Stimulated activated CD8-positive, alpha-beta memory T cell treated with anti-CD3 and anti-CD28 coated beads, Interleukin-4, amount 100 ng/mL, for 1 hour (primary cell): ENCODE results near the gene NIPSNAP2.
"Not testable (repeated sequence)": the region's sequence is repeated elsewhere in the genome, so short reads cannot be mapped to it uniquely, and the experiment has no call there.

Experiments
- DNase-seq, 2 donors: peaks; one replicate each; pipeline ENCODE4 v3.0.0-alpha.2; 2020; ENCODE audit warnings: low read depth in 2 of 2, low spot score in 1 of 2

NIPSNAP2 gene

GRCh38 chr7:55975988-55976633 is 11.7 kb downstream of the NIPSNAP2 start:
- DNase-seq = no peak

GRCh38 chr7:55977831-55978230 is 13.4 kb downstream of the NIPSNAP2 start:
- no peak for DNase-seq

- no peak for DNase-seq
Measured at GRCh38 chr7:55980266-55980665, 15.9 kb downstream of the NIPSNAP2 start.

- DNase-seq = no peak
Measured at GRCh38 chr7:55983537-55983936, 19.2 kb downstream of the NIPSNAP2 start.

- no peak for DNase-seq
Measured at GRCh38 chr7:55992346-55992745, 28.0 kb downstream of the NIPSNAP2 start.

- DNase-seq = no peak
Measured at GRCh38 chr7:55996856-55997500, 32.6 kb downstream of the NIPSNAP2 start.

GRCh38 chr7:56003749-56004148 is 39.4 kb downstream of the NIPSNAP2 start:
- DNase-seq = no peak

GRCh38 chr7:56007167-56007652 is 42.8 kb downstream of the NIPSNAP2 start:
- DNase-seq = no peak

- DNase-seq = no peak
Measured at GRCh38 chr7:56007891-56008290, 43.5 kb downstream of the NIPSNAP2 start.

GRCh38 chr7:56009695-56010094 is 45.3 kb downstream of the NIPSNAP2 start:
- DNase-seq = no peak

GRCh38 chr7:56017015-56017414 is 52.6 kb downstream of the NIPSNAP2 start:
- not testable (repeated sequence) for DNase-seq

- DNase-seq = no peak
Measured at GRCh38 chr7:56019501-56019900, 55.1 kb downstream of the NIPSNAP2 start.

- no peak for DNase-seq
Measured at GRCh38 chr7:56023500-56023899, 59.1 kb downstream of the NIPSNAP2 start.

GRCh38 chr7:56026538-56026937 is 62.2 kb downstream of the NIPSNAP2 start:
- no peak for DNase-seq

GRCh38 chr7:56028942-56029630 is 64.7 kb downstream of the NIPSNAP2 start:
- DNase-seq = no peak

GRCh38 chr7:56030340-56030739 is 66.0 kb downstream of the NIPSNAP2 start:
- no peak for DNase-seq

- not testable (repeated sequence) for DNase-seq
Measured at GRCh38 chr7:56031556-56031955, 67.2 kb downstream of the NIPSNAP2 start.

- DNase-seq = not testable (repeated sequence)
Measured at GRCh38 chr7:56032578-56032977, 68.2 kb downstream of the NIPSNAP2 start.

GRCh38 chr7:56033671-56034432 is 69.5 kb downstream of the NIPSNAP2 start:
- peak; percentile 38 to 43 for DNase-seq

GRCh38 chr7:56040730-56041129 is 76.3 kb downstream of the NIPSNAP2 start:
- no peak for DNase-seq

- not testable (repeated sequence) for DNase-seq
Measured at GRCh38 chr7:56045758-56046157, 81.4 kb downstream of the NIPSNAP2 start.
